Measurements from ENCODE around the gene SSC5D.

The SSC5D gene

GRCh38 chr19:55461974-55462626 lies 26.1 kb upstream of the SSC5D start:
- H3K27me3 ChIP-seq (ENCODE audit: control insufficient read depth in 5 of 5, insufficient read depth in 4 of 5, low read length in 5 of 5): no peaks in the 10 kb centered on the region
- peak overlapping the region in 4 of 5 donors; percentile 70 to 87 (median 77) for H3K9ac ChIP-seq (ENCODE audit: low read length in 5 of 5)
- H3K9me3 ChIP-seq (ENCODE audit: control insufficient read depth in 5 of 5, low read length in 5 of 5): no peaks in the 10 kb centered on the region
- H3K36me3 ChIP-seq (ENCODE audit: control insufficient read depth in 5 of 5, insufficient read depth in 5 of 5, low read length in 5 of 5): no peaks in the 10 kb centered on the region
- peaks cover 3 to 29% (median 27%) of the 10 kb centered on the region in 5 donors for H3K4me1 ChIP-seq (ENCODE audit: control insufficient read depth in 5 of 5, insufficient read depth in 5 of 5, low read length in 5 of 5)
- peak overlapping the region; percentile 74 for H3K27ac ChIP-seq (ENCODE audit: low read depth, low read length)
- H3K4me3 ChIP-seq (ENCODE audit: low read depth in 1 of 5, low read length in 5 of 5): peak overlapping the region; percentile 78 to 96 (median 89)

- Histone ChIP-seq H3K36me3 (ENCODE audit: control insufficient read depth in 5 of 5, insufficient read depth in 5 of 5, low read length in 5 of 5) (no peaks in the 10 kb centered on the region), H3K27me3 (ENCODE audit: control insufficient read depth in 5 of 5, insufficient read depth in 4 of 5, low read length in 5 of 5) (no peaks in the 10 kb centered on the region), H3K4me1 (ENCODE audit: control insufficient read depth in 5 of 5, insufficient read depth in 5 of 5, low read length in 5 of 5) (peaks cover 3 to 34% (median 32%) of the 10 kb centered on the region in 5 donors), H3K9me3 (ENCODE audit: control insufficient read depth in 5 of 5, low read length in 5 of 5) (no peaks in the 10 kb centered on the region), H3K4me3 (ENCODE audit: low read depth in 1 of 5, low read length in 5 of 5) (peak overlapping the region in 1 of 5 donors; percentile 96), H3K9ac (ENCODE audit: low read length in 5 of 5) (no peak overlapping the region), H3K27ac (ENCODE audit: low read depth, low read length) (no peak overlapping the region)
Observed at GRCh38 chr19:55462722-55463121, 25.5 kb upstream of the SSC5D start.

- H3K27ac ChIP-seq (ENCODE audit: low read depth, low read length): no peak overlapping the region
- no peaks in the 10 kb centered on the region for H3K9me3 ChIP-seq (ENCODE audit: control insufficient read depth in 5 of 5, low read length in 5 of 5)
- H3K27me3 ChIP-seq (ENCODE audit: control insufficient read depth in 5 of 5, insufficient read depth in 4 of 5, low read length in 5 of 5): no peaks in the 10 kb centered on the region
- no peak overlapping the region for H3K4me3 ChIP-seq (ENCODE audit: low read depth in 1 of 5, low read length in 5 of 5)
- no peaks in the 10 kb centered on the region for H3K36me3 ChIP-seq (ENCODE audit: control insufficient read depth in 5 of 5, insufficient read depth in 5 of 5, low read length in 5 of 5)
- H3K9ac ChIP-seq (ENCODE audit: low read length in 5 of 5): no peak overlapping the region
- H3K4me1 ChIP-seq (ENCODE audit: control insufficient read depth in 5 of 5, insufficient read depth in 5 of 5, low read length in 5 of 5): peaks cover 3 to 39% (median 36%) of the 10 kb centered on the region in 5 donors
Observed at GRCh38 chr19:55463583-55464031, 24.6 kb upstream of the SSC5D start.

- H3K9me3 ChIP-seq (ENCODE audit: control insufficient read depth in 5 of 5, low read length in 5 of 5): no peaks in the 10 kb centered on the region
- no peaks in the 10 kb centered on the region for H3K36me3 ChIP-seq (ENCODE audit: control insufficient read depth in 5 of 5, insufficient read depth in 5 of 5, low read length in 5 of 5)
- H3K9ac ChIP-seq (ENCODE audit: low read length in 5 of 5): no peak overlapping the region
- no peaks in the 10 kb centered on the region for H3K27me3 ChIP-seq (ENCODE audit: control insufficient read depth in 5 of 5, insufficient read depth in 4 of 5, low read length in 5 of 5)
- H3K4me3 ChIP-seq (ENCODE audit: low read depth in 1 of 5, low read length in 5 of 5): no peak overlapping the region
- peaks cover 3 to 39% (median 36%) of the 10 kb centered on the region in 5 donors for H3K4me1 ChIP-seq (ENCODE audit: control insufficient read depth in 5 of 5, insufficient read depth in 5 of 5, low read length in 5 of 5)
- H3K27ac ChIP-seq (ENCODE audit: low read depth, low read length): no peak overlapping the region
Observed at GRCh38 chr19:55464039-55464661, 24.1 kb upstream of the SSC5D start.

- H3K9ac ChIP-seq (ENCODE audit: low read length in 5 of 5): no peak within 1 kb of the TSS
- H3K4me3 ChIP-seq (ENCODE audit: low read depth in 1 of 5, low read length in 5 of 5): no peak within 1 kb of the TSS
- H3K36me3 ChIP-seq (ENCODE audit: control insufficient read depth in 5 of 5, insufficient read depth in 5 of 5, low read length in 5 of 5): no peaks in the 10 kb centered on the region
- peaks cover 3 to 35% (median 34%) of the 10 kb centered on the region in 5 donors for H3K4me1 ChIP-seq (ENCODE audit: control insufficient read depth in 5 of 5, insufficient read depth in 5 of 5, low read length in 5 of 5)
- H3K27ac ChIP-seq (ENCODE audit: low read depth, low read length): no peak within 1 kb of the TSS
- no peaks in the 10 kb centered on the region for H3K9me3 ChIP-seq (ENCODE audit: control insufficient read depth in 5 of 5, low read length in 5 of 5)
- H3K27me3 ChIP-seq (ENCODE audit: control insufficient read depth in 5 of 5, insufficient read depth in 4 of 5, low read length in 5 of 5): no peaks in the 10 kb centered on the region
Observed at GRCh38 chr19:55464662-55465054, 23.6 kb upstream of the SSC5D start, which contains the start of gene C19orf85. TSS of gene C19orf85 (minus strand) at chr19:55464751. CDS start at chr19:55464554, 197 bp downstream.

GRCh38 chr19:55465460-55466240 lies 22.6 kb upstream of the SSC5D start:
- H3K27me3 ChIP-seq (ENCODE audit: control insufficient read depth in 5 of 5, insufficient read depth in 4 of 5, low read length in 5 of 5): no peaks in the 10 kb centered on the region
- peaks cover 3 to 25% (median 24%) of the 10 kb centered on the region in 5 donors for H3K4me1 ChIP-seq (ENCODE audit: control insufficient read depth in 5 of 5, insufficient read depth in 5 of 5, low read length in 5 of 5)
- no peaks in the 10 kb centered on the region for H3K9me3 ChIP-seq (ENCODE audit: control insufficient read depth in 5 of 5, low read length in 5 of 5)
- no peaks in the 10 kb centered on the region for H3K36me3 ChIP-seq (ENCODE audit: control insufficient read depth in 5 of 5, insufficient read depth in 5 of 5, low read length in 5 of 5)
- H3K27ac ChIP-seq (ENCODE audit: low read depth, low read length): no peak overlapping the region
- H3K4me3 ChIP-seq (ENCODE audit: low read depth in 1 of 5, low read length in 5 of 5): no peak overlapping the region
- no peak overlapping the region for H3K9ac ChIP-seq (ENCODE audit: low read length in 5 of 5)

GRCh38 chr19:55466241-55466614 lies 22.0 kb upstream of the SSC5D start:
- no peaks in the 10 kb centered on the region for H3K27me3 ChIP-seq (ENCODE audit: control insufficient read depth in 5 of 5, insufficient read depth in 4 of 5, low read length in 5 of 5)
- no peak overlapping the region for H3K4me3 ChIP-seq (ENCODE audit: low read depth in 1 of 5, low read length in 5 of 5)
- H3K27ac ChIP-seq (ENCODE audit: low read depth, low read length): no peak overlapping the region
- no peaks in the 10 kb centered on the region for H3K36me3 ChIP-seq (ENCODE audit: control insufficient read depth in 5 of 5, insufficient read depth in 5 of 5, low read length in 5 of 5)
- H3K9ac ChIP-seq (ENCODE audit: low read length in 5 of 5): no peak overlapping the region
- no peaks in the 10 kb centered on the region for H3K9me3 ChIP-seq (ENCODE audit: control insufficient read depth in 5 of 5, low read length in 5 of 5)
- peaks cover 3 to 20% (median 18%) of the 10 kb centered on the region in 5 donors for H3K4me1 ChIP-seq (ENCODE audit: control insufficient read depth in 5 of 5, insufficient read depth in 5 of 5, low read length in 5 of 5)

GRCh38 chr19:55467236-55468053 lies 20.8 kb upstream of the SSC5D start:
- no peaks in the 10 kb centered on the region for H3K36me3 ChIP-seq (ENCODE audit: control insufficient read depth in 5 of 5, insufficient read depth in 5 of 5, low read length in 5 of 5)
- H3K9me3 ChIP-seq (ENCODE audit: control insufficient read depth in 5 of 5, low read length in 5 of 5): no peaks in the 10 kb centered on the region
- H3K9ac ChIP-seq (ENCODE audit: low read length in 5 of 5): no peak overlapping the region
- no peak overlapping the region for H3K27ac ChIP-seq (ENCODE audit: low read depth, low read length)
- H3K27me3 ChIP-seq (ENCODE audit: control insufficient read depth in 5 of 5, insufficient read depth in 4 of 5, low read length in 5 of 5): no peaks in the 10 kb centered on the region
- H3K4me3 ChIP-seq (ENCODE audit: low read depth in 1 of 5, low read length in 5 of 5): no peak overlapping the region
- peaks cover 0 to 11% (median 11%) of the 10 kb centered on the region in 5 donors for H3K4me1 ChIP-seq (ENCODE audit: control insufficient read depth in 5 of 5, insufficient read depth in 5 of 5, low read length in 5 of 5)

- peaks cover 0 to 10% (median 9%) of the 10 kb centered on the region in 5 donors for H3K4me1 ChIP-seq (ENCODE audit: control insufficient read depth in 5 of 5, insufficient read depth in 5 of 5, low read length in 5 of 5)
- no peaks in the 10 kb centered on the region for H3K9me3 ChIP-seq (ENCODE audit: control insufficient read depth in 5 of 5, low read length in 5 of 5)
- H3K27me3 ChIP-seq (ENCODE audit: control insufficient read depth in 5 of 5, insufficient read depth in 4 of 5, low read length in 5 of 5): no peaks in the 10 kb centered on the region
- no peak overlapping the region for H3K9ac ChIP-seq (ENCODE audit: low read length in 5 of 5)
- H3K36me3 ChIP-seq (ENCODE audit: control insufficient read depth in 5 of 5, insufficient read depth in 5 of 5, low read length in 5 of 5): no peaks in the 10 kb centered on the region
- H3K27ac ChIP-seq (ENCODE audit: low read depth, low read length): no peak overlapping the region
- H3K4me3 ChIP-seq (ENCODE audit: low read depth in 1 of 5, low read length in 5 of 5): no peak overlapping the region
Observed at GRCh38 chr19:55468054-55468393, 20.2 kb upstream of the SSC5D start.
